ENCODE measurements around the gene RAPGEF1. TPM values are rescaled to one million over a fixed set of nuclear protein-coding genes. Genes with fewer than 3 reads are reported as not detected.
"Not testable (repeated sequence)": the region's sequence is repeated elsewhere in the genome, so short reads cannot be mapped to it uniquely, and the experiment has no call there.

RAPGEF1 gene
- polyA plus RNA-seq, 1 donor from 2014 or later = 23.6 TPM

- H3K79me2 ChIP-seq (replicated peaks; ENCODE audit: insufficient read depth, low read length) = no peaks in the 10 kb centered on the region
Measured at GRCh38 chr9:131685753-131686706, 53.8 kb downstream of the RAPGEF1 start.

DNA sequence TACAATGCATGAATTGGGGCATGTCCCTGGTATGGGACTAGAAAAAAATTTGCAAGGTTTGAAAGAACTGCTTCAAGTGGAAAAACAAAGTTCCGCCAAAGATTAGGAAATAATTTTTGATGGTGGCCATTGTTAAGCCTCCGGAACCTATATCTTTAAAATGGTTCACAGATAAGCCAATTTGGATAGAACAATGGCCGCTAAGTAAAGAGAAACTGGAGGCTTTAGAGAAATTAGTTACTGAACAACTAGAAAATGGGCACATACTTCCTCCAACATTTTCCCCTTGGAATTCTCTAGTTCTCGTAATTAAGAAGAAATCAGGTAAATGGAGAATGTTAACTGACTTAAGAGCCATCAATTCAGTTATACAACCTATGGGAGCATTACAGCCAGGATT, 56.8 kb downstream of the RAPGEF1 start:
- not testable (repeated sequence) for H3F3A ChIP-seq (ENCODE audit: insufficient read depth, low read length, poor library complexity, severe bottlenecking); H3K36me3 ChIP-seq (ENCODE audit: insufficient read depth, low read length); H4K20me1 ChIP-seq (ENCODE audit: insufficient read depth); H3K9me2 ChIP-seq (ENCODE audit: insufficient read depth, low read length); H3K9me3 ChIP-seq (ENCODE audit: low read length); H3K9ac ChIP-seq (ENCODE audit: low read length); H3K4me3 ChIP-seq (ENCODE audit: low read length); H3K4me2 ChIP-seq (ENCODE audit: low read length); H2AFZ ChIP-seq (ENCODE audit: low read depth, low read length); H3K27me3 ChIP-seq (ENCODE audit: insufficient read depth, low read depth, low read length); H3K27ac ChIP-seq (ENCODE audit: low read length)
- H3K79me2 ChIP-seq (replicated peaks; ENCODE audit: insufficient read depth, low read length) = peaks cover 11% of the 10 kb centered on the region

More at GRCh38 chr9:131685753-131686706, 53.8 kb downstream of the RAPGEF1 start:
- H3K4me3 ChIP-seq (ENCODE audit: low read length) = no peak overlapping the region
- no peak overlapping the region for H3K9ac ChIP-seq (ENCODE audit: low read length)
- H3K27ac ChIP-seq (ENCODE audit: low read length) = no peak overlapping the region
- no peak overlapping the region for H2AFZ ChIP-seq (ENCODE audit: low read depth, low read length)
- no peaks in the 10 kb centered on the region for H3K9me3 ChIP-seq (ENCODE audit: low read length)
- H3K4me2 ChIP-seq (ENCODE audit: low read length) = no peak overlapping the region
- H3K27me3 ChIP-seq (ENCODE audit: insufficient read depth, low read depth, low read length) = no peaks in the 10 kb centered on the region
- H3F3A ChIP-seq (ENCODE audit: insufficient read depth, low read length, poor library complexity, severe bottlenecking) = no peaks in the 10 kb centered on the region
- no peak for TF ChIP-seq EZH2 (IDR thresholded peaks at IDR 0.05; ENCODE audit: borderline replicate concordance, insufficient read depth, low read length, poor library complexity, severe bottlenecking)
- TF ChIP-seq, protein P1, sequence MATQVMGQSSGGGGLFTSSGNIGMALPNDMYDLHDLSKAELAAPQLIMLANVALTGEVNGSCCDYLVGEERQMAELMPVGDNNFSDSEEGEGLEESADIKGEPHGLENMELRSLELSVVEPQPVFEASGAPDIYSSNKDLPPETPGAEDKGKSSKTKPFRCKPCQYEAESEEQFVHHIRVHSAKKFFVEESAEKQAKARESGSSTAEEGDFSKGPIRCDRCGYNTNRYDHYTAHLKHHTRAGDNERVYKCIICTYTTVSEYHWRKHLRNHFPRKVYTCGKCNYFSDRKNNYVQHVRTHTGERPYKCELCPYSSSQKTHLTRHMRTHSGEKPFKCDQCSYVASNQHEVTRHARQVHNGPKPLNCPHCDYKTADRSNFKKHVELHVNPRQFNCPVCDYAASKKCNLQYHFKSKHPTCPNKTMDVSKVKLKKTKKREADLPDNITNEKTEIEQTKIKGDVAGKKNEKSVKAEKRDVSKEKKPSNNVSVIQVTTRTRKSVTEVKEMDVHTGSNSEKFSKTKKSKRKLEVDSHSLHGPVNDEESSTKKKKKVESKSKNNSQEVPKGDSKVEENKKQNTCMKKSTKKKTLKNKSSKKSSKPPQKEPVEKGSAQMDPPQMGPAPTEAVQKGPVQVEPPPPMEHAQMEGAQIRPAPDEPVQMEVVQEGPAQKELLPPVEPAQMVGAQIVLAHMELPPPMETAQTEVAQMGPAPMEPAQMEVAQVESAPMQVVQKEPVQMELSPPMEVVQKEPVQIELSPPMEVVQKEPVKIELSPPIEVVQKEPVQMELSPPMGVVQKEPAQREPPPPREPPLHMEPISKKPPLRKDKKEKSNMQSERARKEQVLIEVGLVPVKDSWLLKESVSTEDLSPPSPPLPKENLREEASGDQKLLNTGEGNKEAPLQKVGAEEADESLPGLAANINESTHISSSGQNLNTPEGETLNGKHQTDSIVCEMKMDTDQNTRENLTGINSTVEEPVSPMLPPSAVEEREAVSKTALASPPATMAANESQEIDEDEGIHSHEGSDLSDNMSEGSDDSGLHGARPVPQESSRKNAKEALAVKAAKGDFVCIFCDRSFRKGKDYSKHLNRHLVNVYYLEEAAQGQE (IDR thresholded peaks at IDR 0.05; ENCODE audit: borderline replicate concordance) = no peak
- TF ChIP-seq CTCF (IDR thresholded peaks at IDR 0.05; ENCODE audit: poor library complexity, severe bottlenecking) = no peak
- no peak for TF ChIP-seq MXI1 (conservative IDR thresholded peaks at IDR 0.05; ENCODE audit: poor library complexity, severe bottlenecking)
- TF ChIP-seq POLR2AphosphoS5 (IDR thresholded peaks at IDR 0.05) = no peak
- TF ChIP-seq SMC3 (conservative IDR thresholded peaks at IDR 0.05; ENCODE audit: poor library complexity) = no peak
- no peak for TF ChIP-seq EP300 (conservative IDR thresholded peaks at IDR 0.05; ENCODE audit: poor library complexity, severe bottlenecking)
- TF ChIP-seq TAF1 (IDR thresholded peaks at IDR 0.05; ENCODE audit: low read depth) = no peak
- no peaks in the 10 kb centered on the region for H3K36me3 ChIP-seq (ENCODE audit: insufficient read depth, low read length)
- no peaks in the 10 kb centered on the region for H4K20me1 ChIP-seq (ENCODE audit: insufficient read depth)
- no peaks in the 10 kb centered on the region for H3K9me2 ChIP-seq (ENCODE audit: insufficient read depth, low read length)
